HG02588 (cell line): ENCODE measurements around the gene CERKL.
A peak's percentile ranks its signal among the peaks of the same experiment; 100 is the strongest.

Experiments
- ATAC-seq: cut with Tn5 transposase; IDR thresholded peaks from one replicate; pipeline ENCODE4 v1.9.1; 2021; ENCODE audit warnings: mild to moderate bottlenecking, moderate library complexity; ENCODE audit not compliant: unreplicated experiment

The CERKL gene

DNA sequence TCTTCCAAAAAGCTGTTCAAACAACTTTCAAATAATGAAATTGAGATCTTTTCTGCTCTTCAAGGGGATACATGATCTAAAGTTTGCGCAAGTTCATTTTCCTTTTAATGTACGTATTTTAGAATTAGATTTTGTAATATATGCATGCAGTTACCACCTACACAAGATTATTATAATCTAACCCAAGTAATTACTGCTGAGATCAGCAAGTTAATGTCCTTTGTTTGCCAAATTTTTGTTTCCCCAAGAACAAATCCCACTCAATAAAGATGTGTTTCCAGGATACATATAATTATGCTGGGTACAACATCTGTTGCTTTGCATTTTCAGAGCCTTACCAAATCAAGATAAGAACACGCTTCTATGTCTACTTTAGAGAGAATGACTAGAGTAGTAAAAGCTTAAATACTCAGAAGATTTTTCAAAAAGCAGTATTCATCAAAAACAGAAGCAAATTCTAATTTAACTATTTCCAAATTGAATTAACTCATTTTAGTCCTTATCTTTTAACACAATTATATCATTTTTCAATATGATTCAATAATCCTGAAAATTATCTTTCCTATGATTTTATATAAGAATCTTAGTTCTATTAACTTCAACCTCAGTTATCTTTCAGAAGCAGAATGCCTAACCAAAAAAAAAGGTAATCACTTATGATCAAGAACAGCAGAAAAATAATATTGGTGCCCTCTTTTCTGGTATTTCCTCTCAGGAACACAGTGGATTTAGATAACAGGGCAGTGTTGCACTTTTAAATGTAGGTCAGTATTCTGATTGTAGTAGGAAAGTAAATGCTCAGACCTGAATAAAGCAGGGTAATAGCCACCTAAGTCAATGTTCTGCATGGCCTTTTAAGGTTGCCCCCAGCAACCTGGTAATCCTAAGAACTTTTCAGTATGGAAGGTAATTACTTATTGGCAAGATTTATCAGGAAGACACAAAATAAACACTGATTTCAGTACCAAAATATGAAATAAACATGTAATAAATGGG lies 28.0 kb downstream of the CERKL start:
- ATAC-seq, result no peak

DNA sequence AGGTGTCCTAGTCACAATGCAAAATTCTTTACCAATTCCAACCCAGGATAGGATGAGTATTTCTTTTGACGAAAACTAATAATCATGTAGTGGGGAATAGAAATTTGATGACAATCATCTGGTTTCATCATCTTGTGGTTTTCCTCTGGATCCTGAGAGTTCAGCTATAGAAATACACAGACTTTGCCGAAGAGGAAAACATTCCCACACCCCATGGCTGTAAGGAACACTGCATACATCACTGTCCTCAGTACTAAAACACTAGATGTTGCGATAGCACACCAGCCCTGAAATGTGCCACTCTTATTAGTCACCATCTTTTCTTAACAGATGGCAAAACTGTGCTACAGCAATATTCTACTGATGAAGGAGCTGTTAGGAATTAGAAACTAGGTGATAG lies 29.4 kb downstream of the CERKL start:
- ATAC-seq, result no peak

DNA sequence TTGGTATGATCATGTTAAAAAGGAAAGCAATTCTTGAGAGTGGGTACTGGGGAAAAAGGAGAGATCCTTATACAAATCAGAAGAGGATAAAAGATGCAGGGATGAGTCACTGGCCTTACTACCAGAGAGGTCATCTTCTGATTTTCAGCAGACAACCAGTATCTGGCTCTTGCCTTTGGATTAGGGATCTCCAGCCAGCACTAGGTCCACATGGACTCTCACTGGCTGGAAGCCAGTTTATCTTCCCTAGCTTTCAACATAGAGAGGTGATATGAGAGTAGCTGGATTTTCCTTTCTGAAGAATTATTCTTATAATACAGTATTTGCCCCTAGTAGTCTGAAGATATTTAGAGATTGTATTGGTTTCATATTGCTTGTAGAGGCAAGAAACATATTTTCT lies 30.2 kb downstream of the CERKL start:
- no peak for ATAC-seq

DNA sequence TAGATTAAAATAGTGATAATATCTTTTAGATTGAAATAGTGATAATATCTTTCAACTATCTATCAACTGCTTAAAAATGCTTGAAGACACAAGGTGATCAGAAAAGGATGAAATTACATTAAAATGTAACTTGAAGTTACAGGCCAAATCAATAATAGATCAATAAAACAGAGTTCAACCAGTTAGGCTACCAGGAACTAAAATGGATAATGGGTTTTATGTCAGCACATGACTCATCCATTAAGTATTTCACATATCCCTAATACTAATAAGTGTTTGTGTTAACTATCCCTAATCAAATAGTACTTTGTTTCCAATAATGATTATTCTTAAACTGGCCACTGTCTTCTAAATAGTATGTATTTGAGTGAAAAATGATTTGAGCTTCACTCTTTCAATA lies 33.7 kb downstream of the CERKL start:
- ATAC-seq, result no peak

DNA sequence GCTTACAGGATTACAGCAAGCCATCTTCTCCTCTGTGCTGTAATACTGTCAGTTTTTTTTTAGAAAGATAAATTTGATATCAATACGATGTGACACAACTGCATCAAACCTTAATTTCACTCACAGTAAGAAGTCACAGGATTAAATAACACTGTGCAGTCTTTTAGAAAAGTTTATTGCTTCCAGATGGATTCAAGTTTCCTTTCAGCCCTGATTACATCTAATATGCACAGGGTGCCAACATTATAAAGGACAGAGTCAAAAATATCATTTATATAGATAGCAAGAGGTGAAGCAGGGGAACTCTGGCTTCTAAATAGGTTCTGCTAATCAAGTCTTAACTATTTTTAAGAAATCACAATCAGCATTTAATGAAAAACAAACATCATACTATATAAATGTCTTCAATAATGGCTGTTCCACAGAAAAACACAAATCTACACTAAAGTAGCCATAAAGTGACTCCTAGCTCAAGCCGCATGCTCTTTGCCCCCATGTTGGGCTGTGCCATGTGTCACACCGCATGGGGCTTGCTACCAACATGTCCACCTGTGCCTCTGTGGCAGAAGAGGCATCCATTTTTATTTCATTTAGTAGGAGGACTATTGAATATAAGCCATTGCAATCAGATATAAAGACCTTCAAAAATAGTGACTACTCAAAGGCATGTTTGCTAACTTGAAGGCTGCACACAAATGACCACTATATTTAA lies 35.0 kb downstream of the CERKL start:
- ATAC-seq, result no peak

DNA sequence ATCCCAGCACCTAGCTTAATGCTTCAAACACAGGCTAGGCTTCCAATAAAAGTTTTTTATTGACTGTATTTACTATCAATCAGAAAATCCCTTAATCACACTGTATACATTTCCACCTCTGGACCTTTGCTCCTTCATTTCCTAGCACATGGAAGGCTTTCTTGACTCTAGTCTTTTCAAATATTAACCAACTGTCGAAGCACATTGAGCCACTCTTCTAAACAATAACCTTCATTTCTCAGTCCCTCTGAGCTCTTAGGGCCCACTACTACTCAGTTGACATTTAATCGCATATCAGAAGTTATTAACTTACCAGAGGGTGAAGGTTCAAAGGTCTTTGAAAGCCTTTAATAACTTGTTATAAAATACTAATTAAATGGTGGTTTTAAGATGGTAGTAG lies 37.4 kb downstream of the CERKL start:
- ATAC-seq, result no peak

DNA sequence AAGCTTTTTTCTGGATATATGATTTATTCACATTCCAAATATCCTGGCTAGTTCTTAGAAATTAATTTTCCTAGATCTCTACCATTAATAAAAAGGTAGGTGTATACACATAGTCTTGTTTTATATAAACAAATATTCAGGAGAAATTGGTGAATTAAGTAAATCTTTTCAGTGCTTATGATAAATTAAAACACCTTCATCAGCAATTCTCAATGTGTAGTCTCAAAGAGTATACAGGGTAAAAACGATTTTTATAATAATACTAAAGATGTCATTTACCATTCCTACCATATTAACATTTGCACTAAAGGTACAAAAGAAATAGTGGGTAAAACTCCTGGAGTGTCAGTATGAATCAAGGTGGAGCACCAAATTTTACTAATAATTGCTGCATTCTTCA lies 40.2 kb downstream of the CERKL start:
- ATAC-seq, result no peak

DNA sequence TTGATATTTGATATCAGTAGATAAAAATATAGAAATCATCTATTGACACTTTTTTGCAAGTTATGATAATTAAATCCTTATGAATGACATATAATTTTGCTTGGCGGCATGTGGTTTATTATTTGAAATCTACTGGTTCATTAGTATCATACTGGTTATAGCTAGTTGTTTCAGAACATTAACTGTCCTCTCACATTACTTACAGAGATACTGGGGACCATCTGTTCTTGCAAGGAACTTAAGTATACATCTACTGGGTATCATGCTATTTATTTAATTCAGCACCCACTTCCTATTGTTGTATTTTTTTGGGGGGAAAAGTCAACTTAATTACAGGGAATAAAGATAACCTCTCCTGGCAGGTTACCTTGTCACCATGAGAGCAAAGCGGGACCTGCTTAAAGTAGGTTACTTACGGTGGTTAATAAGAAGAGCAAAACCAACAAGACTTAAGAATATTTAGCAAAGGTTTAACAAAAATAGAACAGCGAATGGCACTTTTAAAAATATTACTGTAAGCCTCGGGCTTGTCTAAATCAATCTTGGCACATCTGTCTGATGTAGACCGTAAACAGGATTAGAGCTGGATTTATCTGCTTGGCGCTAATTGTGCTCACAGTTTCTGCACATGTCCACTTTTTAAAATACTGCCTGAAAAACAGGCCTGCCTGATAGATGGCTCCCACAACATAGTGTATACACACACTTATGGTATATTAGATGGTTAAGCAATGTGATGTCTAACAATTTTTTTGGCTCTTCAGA lies 41.8 kb downstream of the CERKL start:
- no peak for ATAC-seq

DNA sequence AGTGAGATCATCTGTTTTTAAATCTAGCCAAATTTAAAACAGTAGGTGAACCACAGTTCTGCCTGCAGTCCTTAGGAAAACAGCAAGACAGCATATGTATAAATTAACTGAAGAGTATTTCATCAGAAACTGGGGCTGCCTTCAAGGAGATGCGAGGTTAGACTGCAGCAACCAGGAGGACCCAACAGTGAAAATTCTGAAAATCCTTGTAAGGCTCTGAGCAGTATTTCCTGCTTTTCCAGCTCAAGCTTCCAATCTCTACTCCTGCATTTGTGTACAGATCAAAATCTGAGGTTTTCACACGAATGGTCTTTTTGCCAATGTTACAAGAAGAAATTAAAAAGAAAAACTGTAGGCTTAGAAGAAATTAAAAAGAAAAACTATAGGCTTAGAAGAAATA lies 43.7 kb downstream of the CERKL start:
- ATAC-seq, result no peak

DNA sequence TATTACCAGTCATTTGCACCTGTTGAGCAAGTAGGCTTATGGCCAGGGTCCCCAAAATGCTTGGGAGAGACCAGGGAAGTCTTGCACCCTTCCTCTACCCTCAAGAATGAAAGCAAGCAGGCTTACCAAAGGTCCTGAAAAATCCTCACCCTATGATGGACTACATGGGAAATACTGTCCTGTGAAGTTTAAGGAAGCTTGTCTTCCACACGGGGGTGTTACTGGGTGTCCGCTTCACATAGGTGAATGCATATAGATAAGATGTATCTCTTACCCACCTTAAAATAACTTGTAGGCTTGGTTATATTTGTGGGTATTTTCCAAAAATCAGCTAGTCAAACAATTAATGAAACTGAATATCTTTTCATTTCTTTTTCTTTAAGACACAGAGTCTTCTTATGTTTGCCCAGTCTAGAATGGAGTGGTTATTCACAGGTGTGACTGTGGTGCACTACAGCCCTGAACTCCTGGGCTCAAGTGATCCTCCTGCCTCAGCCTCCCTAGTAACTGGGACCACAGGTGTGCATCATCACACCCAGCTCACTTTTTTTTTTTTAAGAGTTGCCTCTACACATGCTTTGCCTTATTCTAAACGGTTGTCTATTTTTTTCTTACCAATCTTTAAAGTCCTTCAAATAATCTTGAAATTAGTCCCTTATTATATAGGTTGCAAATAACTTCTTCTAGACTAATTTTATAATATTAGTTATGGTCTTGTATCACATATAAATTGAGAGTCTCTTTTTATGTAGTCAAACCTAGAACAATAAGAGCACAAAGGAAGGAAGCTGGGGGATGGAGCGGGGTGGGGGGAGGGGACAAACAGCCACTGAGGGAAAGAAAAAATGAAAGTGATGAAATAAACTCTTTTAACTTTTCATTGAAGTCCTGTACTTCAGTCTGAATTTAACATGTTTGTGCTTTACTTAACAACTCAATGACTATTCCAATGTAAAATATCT lies 49.0 kb downstream of the CERKL start:
- ATAC-seq, result no peak

DNA sequence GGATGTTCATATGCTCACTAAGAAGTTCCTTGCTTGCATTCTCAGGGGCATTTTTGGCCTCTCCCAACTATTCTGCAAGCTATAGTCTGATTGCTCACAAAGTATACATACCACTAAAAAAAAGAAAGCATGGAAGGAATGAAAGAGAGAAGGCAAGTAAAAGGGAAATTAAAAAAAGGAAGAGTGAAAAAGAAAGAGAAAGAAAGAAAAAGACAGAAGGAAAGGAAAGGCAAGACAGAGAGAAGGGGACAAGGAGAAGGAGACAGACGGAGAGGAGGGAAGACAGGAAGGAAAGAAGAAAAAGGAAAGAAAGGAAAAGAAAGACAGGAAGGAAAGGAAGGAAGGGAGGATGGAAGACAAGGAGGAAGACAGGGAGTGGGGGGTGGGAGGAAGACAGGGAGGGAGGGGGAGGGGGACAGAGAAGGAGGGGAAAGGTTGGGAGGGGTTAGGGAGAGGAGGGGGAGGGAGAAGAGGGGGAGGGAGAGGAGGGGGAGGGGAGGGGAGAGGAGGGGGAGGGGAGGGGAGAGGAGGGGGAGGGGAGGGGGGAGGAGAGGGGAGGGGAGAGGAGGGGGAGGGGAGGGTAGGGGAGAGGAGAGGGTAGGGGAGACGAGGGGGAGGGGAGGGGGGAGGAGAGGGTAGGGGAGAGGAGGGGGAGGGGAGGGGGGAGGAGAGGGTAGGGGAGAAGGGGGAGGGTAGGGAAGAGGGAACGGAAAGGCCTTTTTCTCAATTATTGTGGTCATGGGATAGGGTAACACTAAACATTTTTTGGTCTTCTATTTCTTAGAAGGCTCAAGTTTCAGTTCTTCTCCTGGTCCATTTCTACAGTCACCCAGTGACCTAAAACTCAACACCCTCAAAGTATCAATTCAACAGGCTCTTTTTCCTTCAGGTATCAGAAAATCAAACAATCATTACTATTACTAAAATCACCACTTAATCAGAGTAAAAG lies 50.7 kb downstream of the CERKL start:
- ATAC-seq, result no peak

DNA sequence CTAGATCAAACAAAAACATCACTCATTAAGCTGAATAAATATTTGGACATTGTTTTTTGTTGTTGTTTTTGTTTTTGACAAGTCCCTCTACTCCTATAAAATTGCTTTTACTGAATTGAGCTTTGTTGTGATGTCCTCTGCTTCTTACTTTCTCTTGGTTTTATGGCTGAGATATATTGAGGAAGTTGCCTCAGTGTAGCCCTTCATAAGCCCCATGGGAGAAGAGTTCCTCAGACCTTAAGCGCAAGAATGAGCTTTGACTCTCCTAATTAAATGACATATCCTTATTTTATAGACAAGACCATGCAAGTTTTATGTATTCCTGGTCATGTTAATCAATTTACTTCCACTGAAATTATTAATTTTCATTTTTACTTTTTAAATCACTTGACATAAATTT lies 54.9 kb downstream of the CERKL start:
- no peak for ATAC-seq

DNA sequence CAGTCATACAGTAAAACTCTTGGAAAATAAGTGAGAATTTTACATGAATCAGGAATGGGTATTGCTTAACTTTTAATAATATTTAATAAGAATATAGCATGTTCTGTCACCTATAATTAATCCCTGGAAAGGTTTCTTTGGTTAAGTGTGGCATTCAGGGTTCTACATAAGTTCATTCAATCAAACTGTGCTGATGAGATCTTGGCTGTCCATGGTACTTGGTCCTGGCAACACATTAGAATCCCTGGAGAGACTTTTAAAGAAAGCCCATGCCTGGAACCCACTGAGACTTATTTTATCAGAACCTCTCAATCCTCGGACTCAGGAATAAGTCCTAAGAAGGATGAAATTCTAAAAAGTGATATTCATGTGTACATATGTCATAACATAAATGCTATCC lies 60.3 kb downstream of the CERKL start:
- no peak for ATAC-seq

DNA sequence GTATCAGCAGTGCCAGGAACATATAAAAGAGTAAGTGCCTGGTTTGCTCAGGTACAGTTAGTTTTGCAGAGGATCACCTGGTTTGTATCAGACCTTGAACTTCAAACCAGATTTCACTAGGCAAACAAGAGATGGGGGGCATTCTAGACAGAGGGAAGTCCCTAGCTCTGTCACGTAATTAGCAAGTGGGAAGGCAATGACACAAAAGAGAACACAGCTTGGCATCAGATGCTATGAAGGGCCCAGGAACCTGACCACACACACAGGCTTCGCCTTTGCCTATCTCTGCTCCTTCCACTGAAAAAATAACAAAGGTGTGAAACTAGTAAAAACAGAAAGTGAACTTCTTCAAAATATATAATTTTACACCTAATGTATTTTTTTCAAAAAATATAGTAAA lies 62.6 kb downstream of the CERKL start:
- peak; percentile 79 for ATAC-seq

DNA sequence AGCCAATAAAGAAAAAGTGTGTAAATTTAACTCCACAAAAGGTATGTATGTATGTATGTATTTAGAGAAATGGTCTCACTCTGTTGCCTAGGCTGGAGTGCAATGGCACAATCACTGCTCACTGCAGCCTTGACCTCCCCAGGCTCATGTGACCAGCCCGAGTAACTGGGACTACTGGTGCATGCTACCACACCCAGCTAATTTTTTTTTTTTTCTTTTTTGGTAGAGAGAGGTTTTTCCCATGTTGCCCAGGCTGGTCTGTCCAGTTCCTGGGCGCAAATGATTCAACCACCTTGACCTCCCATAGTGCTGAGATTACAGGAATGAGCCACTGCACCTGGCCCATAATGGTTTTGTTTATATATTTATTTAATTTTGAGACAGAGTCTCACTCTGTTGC lies 67.1 kb downstream of the CERKL start:
- no peak for ATAC-seq

DNA sequence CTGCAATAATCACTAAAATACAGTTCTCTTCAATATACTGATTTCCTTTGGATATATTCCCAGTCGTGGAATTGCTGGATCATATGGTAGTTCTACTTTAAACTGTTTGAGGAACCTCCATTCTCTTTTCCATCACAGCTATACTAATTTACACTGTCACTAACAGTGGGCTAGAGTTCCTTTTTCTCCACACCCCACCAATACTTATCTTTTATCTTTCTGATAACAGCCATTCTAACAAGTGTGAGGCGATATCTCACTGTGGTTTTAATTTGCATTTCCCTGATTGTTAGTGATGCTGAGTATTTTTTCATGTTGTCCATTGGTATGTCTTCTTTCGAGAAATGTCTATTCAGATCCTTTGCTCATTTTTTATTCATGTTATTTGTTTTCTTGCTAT lies 68.4 kb downstream of the CERKL start:
- ATAC-seq, result no peak

DNA sequence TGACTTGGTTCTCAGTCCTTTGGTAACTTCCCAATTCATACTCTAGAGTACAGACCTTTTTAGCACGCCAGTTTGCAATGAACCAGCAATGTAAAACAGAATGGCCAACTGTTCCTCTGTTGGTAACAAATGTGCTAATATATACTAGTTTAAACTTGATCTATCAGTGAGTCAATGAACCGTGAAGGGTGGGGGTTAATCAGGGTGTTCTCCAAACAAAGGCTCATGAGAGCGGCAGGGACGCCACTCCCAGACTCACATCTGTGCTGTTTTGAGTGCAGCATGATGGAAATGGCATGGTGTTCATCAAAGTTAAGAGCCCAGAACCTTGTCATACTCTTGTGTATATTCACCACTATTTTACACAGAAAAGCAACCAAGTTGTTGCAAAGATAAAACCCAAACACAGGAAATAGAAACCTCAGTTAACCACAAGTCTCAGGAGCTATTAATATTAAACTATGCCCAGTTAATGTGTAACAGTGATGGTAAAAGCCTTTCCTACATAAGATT lies 70.3 kb downstream of the CERKL start:
- ATAC-seq, result peak; percentile 93

DNA sequence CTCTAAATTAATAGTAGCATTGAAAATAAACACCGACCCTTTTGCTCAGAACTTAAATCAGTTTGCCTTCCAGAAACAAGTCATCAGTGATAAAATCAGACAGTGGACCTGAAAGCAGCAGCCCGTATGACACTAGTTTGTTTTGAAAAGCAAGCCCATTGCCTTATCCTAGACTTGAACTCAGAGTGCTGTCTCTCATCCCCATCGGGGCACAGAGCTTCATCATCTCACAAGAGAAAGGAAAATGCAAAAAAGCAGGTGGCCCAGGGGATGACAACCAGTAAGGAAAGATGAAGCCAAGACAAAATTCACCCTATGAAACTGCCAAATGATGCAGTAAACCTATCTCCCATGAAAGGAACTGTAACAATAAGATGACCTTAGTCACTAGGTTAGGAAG lies 71.2 kb downstream of the CERKL start:
- no peak for ATAC-seq

DNA sequence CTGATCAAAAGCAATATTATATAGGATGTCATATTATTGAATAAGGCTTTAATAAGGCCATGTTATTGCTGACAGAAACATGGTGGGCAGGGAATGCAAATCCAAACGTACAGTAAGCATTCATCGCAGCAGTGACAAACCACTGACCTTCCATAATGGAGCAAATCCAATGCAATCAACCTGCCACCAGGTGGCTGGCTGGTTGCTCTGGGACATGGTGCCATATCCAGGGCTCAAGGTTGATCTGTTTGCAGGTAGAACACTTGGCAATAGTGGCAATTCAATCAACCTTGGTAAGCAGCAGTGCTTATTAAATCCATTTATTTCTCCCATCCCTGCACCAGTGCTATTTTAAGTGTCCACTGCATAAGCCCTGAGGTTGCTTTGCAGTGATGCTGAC lies 75.4 kb downstream of the CERKL start:
- no peak for ATAC-seq
